ENCODE measurements around the gene PLEKHA6.

Gene PLEKHA6

DNA sequence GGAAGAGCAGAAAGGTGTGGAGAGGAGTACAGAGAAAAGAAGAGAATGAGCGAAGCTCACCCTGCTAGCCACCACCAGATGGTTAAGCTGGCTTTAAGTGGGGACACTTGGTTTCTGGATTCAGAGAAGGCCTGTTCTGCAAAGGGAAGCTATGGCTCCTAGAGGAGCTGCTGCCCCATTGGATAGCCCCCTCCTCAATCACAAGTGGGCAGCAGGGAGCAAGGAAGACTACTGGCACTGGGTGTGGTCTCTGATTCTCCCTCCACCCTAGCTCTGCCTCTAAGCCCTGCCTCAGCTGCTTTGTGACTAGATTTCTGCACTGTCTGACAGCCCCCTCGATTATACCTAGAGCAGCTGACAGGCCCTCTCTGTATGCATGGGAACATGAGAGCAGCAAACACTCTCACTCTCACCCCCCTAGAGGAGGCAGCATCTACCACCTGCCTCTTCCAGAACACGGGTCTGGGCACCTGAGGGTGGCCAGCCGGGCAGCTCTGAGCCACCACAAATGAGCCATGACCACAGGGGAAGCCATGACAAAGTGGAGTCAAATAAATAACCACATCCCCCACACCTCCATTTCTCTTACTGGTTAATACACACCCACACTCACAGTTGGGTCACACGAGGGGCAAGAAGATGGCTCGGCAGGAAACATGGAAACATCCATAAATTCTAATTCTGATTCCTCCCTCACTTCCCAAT lies 13.6 kb downstream of the PLEKHA6 start:
- Histone ChIP-seq H3K36me3 (ENCODE audit: control insufficient read depth, insufficient read depth, low read length) (no peaks in the 10 kb centered on the region), H2BK15ac (replicated peaks; ENCODE audit: low read depth) (no peak overlapping the region), H3K18ac (ENCODE audit: low read length) (no peak overlapping the region), H3K4me2 (ENCODE audit: low read length) (no peak overlapping the region), H3K23ac (ENCODE audit: low read length) (no peak overlapping the region), H2BK120ac (ENCODE audit: low read depth, low read length) (no peak overlapping the region), H2AK5ac (ENCODE audit: low read length) (no peak overlapping the region), H2BK5ac (ENCODE audit: low read length) (no peak overlapping the region), H3K79me1 (ENCODE audit: low read length) (no peaks in the 10 kb centered on the region), H4K8ac (ENCODE audit: low read depth, low read length) (no peak overlapping the region), H3K79me2 (ENCODE audit: control insufficient read depth, insufficient read depth, low read length) (no peaks in the 10 kb centered on the region), H4K5ac (ENCODE audit: low read length) (no peak overlapping the region), H3K4ac (ENCODE audit: low read depth, low read length) (no peak overlapping the region), H3K9ac (ENCODE audit: low read length) (no peak overlapping the region), H3K56ac (ENCODE audit: low read length) (no peak overlapping the region), H3K27me3 (ENCODE audit: insufficient read depth, low read length, poor library complexity) (no peaks in the 10 kb centered on the region), H3K4me1 (ENCODE audit: control insufficient read depth, low read depth, low read length) (no peaks in the 10 kb centered on the region), H3K4me3 (ENCODE audit: low read length) (no peak overlapping the region), H3K27ac (ENCODE audit: low read depth, low read length) (no peak overlapping the region)
- WGBS (ENCODE audit: extremely low coverage, insufficient coverage, low lambda C conversion rate) = no CpG with 5 or more reads among the region's 6 CpGs
- no peak for DNase-seq

DNA sequence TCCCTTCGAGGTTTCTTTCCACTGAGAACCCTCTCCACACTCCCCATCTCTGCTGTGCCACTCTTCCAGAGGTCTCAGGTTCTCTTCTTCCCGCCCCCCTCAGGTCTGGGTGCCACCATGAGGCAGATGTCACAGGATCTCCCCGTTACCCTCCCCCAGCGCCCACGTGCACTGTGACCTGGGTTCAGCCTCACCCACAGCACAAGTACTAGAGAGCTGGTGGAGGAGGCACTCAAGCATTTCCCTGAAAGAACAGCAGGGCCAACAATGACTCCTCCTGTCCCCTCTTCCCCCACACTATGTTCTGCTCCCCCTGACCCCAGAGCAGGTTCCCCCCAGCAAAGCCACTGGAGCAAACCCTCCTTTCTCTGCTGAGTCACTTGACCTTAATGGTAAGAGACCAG lies 14.3 kb downstream of the PLEKHA6 start:
- DNase-seq = no peak
- Histone ChIP-seq H3K27ac (ENCODE audit: low read depth, low read length) (no peak overlapping the region), H3K79me1 (ENCODE audit: low read length) (no peaks in the 10 kb centered on the region), H3K9ac (ENCODE audit: low read length) (no peak overlapping the region), H3K23ac (ENCODE audit: low read length) (no peak overlapping the region), H3K4ac (ENCODE audit: low read depth, low read length) (no peak overlapping the region), H3K79me2 (ENCODE audit: control insufficient read depth, insufficient read depth, low read length) (no peaks in the 10 kb centered on the region), H2AK5ac (ENCODE audit: low read length) (no peak overlapping the region), H3K36me3 (ENCODE audit: control insufficient read depth, insufficient read depth, low read length) (no peaks in the 10 kb centered on the region), H3K18ac (ENCODE audit: low read length) (no peak overlapping the region), H3K4me2 (ENCODE audit: low read length) (no peak overlapping the region), H2BK15ac (replicated peaks; ENCODE audit: low read depth) (no peak overlapping the region), H4K5ac (ENCODE audit: low read length) (no peak overlapping the region), H2BK120ac (ENCODE audit: low read depth, low read length) (no peak overlapping the region), H3K4me3 (ENCODE audit: low read length) (no peak overlapping the region), H4K8ac (ENCODE audit: low read depth, low read length) (no peak overlapping the region), H3K4me1 (ENCODE audit: control insufficient read depth, low read depth, low read length) (no peaks in the 10 kb centered on the region), H2BK5ac (ENCODE audit: low read length) (no peak overlapping the region), H3K27me3 (ENCODE audit: insufficient read depth, low read length, poor library complexity) (no peaks in the 10 kb centered on the region), H3K56ac (ENCODE audit: low read length) (no peak overlapping the region)
- WGBS (ENCODE audit: extremely low coverage, insufficient coverage, low lambda C conversion rate) = no CpG with 5 or more reads among the region's 5 CpGs

DNA sequence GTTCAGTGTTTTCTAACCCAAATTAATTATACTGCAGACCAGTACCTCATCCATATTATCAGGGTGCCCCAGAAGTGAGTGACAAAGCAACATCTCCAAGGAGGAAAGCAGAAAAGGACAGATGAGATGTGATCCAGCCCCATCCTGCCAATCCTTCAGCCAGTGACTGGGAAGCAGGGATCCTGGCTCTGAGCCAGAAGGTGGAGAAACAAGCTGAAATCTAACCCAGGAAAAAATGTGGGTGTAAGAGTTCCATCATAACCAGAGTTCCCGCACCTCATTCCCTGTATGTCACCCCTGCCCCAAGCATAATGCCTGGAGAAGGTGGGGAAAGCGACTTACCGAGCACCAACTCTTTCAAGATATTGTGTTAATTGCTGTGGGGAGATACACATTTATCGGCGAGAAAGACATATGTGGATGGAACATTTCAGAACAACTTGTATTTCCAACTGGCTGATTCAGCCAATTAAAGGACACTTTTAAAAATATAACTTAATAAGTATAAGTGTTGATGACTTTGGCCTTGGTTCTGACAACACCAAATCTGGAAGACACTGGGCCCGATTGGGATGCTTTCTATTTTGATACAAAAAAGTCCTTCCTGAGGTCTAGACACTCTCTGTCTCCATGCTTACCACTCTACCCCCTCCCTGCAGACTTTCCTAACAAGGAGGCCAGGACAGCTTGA lies 14.9 kb downstream of the PLEKHA6 start:
- Histone ChIP-seq H3K4me1 (ENCODE audit: control insufficient read depth, low read depth, low read length) (no peaks in the 10 kb centered on the region), H3K36me3 (ENCODE audit: control insufficient read depth, insufficient read depth, low read length) (no peaks in the 10 kb centered on the region), H3K4me3 (ENCODE audit: low read length) (no peak overlapping the region), H3K23ac (ENCODE audit: low read length) (no peak overlapping the region), H3K4me2 (ENCODE audit: low read length) (no peak overlapping the region), H3K27me3 (ENCODE audit: insufficient read depth, low read length, poor library complexity) (no peaks in the 10 kb centered on the region), H4K5ac (ENCODE audit: low read length) (no peak overlapping the region), H3K18ac (ENCODE audit: low read length) (no peak overlapping the region), H3K79me1 (ENCODE audit: low read length) (no peaks in the 10 kb centered on the region), H2BK5ac (ENCODE audit: low read length) (no peak overlapping the region), H2BK15ac (replicated peaks; ENCODE audit: low read depth) (no peak overlapping the region), H3K27ac (ENCODE audit: low read depth, low read length) (no peak overlapping the region), H3K79me2 (ENCODE audit: control insufficient read depth, insufficient read depth, low read length) (no peaks in the 10 kb centered on the region), H3K56ac (ENCODE audit: low read length) (no peak overlapping the region), H3K9ac (ENCODE audit: low read length) (no peak overlapping the region), H2BK120ac (ENCODE audit: low read depth, low read length) (no peak overlapping the region), H3K4ac (ENCODE audit: low read depth, low read length) (no peak overlapping the region), H2AK5ac (ENCODE audit: low read length) (no peak overlapping the region), H4K8ac (ENCODE audit: low read depth, low read length) (no peak overlapping the region)
- no peak for DNase-seq
- no CpG with 5 or more reads among the region's 6 CpGs for WGBS (ENCODE audit: extremely low coverage, insufficient coverage, low lambda C conversion rate)

DNA sequence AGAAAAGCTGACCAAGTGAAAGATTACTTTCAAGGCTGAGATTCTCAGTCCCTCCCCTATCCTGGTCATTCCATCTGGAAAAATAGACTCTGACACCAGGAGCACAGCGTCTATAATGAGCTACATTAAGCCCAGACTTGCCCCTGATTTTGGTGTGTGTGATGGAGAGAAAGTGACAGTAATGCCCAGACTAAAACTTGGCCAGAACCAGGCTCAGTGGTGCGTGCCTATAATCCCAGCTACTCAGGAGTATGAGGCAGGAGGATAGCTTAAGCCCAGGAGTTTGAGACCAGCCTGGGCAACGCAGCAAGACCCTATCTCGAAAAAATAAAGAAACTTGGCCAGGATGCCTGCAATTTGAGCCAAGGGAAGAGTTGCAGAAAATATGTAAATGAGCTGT lies 15.9 kb downstream of the PLEKHA6 start:
- DNase-seq = no peak
- H2BK5ac ChIP-seq (ENCODE audit: low read length) = no peak overlapping the region
- H3K4ac ChIP-seq (ENCODE audit: low read depth, low read length) = no peak overlapping the region
- no peaks in the 10 kb centered on the region for H3K36me3 ChIP-seq (ENCODE audit: control insufficient read depth, insufficient read depth, low read length)
- H2BK15ac ChIP-seq (replicated peaks; ENCODE audit: low read depth) = no peak overlapping the region
- H2AK5ac ChIP-seq (ENCODE audit: low read length) = no peak overlapping the region
- H4K8ac ChIP-seq (ENCODE audit: low read depth, low read length) = no peak overlapping the region
- H3K79me1 ChIP-seq (ENCODE audit: low read length) = no peaks in the 10 kb centered on the region
- H3K4me1 ChIP-seq (ENCODE audit: control insufficient read depth, low read depth, low read length) = no peaks in the 10 kb centered on the region
- H3K18ac ChIP-seq (ENCODE audit: low read length) = no peak overlapping the region
- no CpG with 5 or more reads among the region's 4 CpGs for WGBS (ENCODE audit: extremely low coverage, insufficient coverage, low lambda C conversion rate)
- no peak overlapping the region for H3K4me2 ChIP-seq (ENCODE audit: low read length)
- H2BK120ac ChIP-seq (ENCODE audit: low read depth, low read length) = no peak overlapping the region
- no peaks in the 10 kb centered on the region for H3K27me3 ChIP-seq (ENCODE audit: insufficient read depth, low read length, poor library complexity)
- H3K23ac ChIP-seq (ENCODE audit: low read length) = no peak overlapping the region
- no peaks in the 10 kb centered on the region for H3K79me2 ChIP-seq (ENCODE audit: control insufficient read depth, insufficient read depth, low read length)
- no peak overlapping the region for H3K27ac ChIP-seq (ENCODE audit: low read depth, low read length)
- H3K4me3 ChIP-seq (ENCODE audit: low read length) = no peak overlapping the region
- no peak overlapping the region for H3K9ac ChIP-seq (ENCODE audit: low read length)
- H3K56ac ChIP-seq (ENCODE audit: low read length) = no peak overlapping the region
- no peak overlapping the region for H4K5ac ChIP-seq (ENCODE audit: low read length)

DNA sequence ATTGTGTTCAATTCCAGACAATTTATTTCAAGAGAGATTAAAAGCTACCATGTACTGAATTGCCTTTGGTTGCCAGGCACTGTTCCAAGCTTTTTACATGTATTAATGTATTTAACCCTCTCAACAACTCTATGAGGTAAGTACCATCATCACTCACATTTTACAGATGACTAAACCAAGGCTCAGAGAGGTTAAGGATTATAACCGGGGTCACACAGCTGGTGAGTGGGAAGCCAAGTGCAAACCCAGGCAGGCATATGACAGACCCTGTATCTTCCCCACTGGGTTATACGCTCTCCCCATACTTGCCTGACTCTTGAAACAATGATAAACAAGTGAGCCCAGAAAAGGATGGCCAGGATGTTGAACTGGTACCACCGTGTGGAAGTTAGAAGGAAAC lies 16.5 kb downstream of the PLEKHA6 start:
- Histone ChIP-seq H3K18ac (ENCODE audit: low read length) (no peak overlapping the region), H3K27me3 (ENCODE audit: insufficient read depth, low read length, poor library complexity) (no peaks in the 10 kb centered on the region), H3K4me1 (ENCODE audit: control insufficient read depth, low read depth, low read length) (peaks cover 2% of the 10 kb centered on the region), H4K8ac (ENCODE audit: low read depth, low read length) (no peak overlapping the region), H3K9ac (ENCODE audit: low read length) (no peak overlapping the region), H2BK5ac (ENCODE audit: low read length) (no peak overlapping the region), H3K36me3 (ENCODE audit: control insufficient read depth, insufficient read depth, low read length) (no peaks in the 10 kb centered on the region), H2BK15ac (replicated peaks; ENCODE audit: low read depth) (no peak overlapping the region), H3K23ac (ENCODE audit: low read length) (no peak overlapping the region), H4K5ac (ENCODE audit: low read length) (no peak overlapping the region), H3K4ac (ENCODE audit: low read depth, low read length) (no peak overlapping the region), H3K79me1 (ENCODE audit: low read length) (no peaks in the 10 kb centered on the region), H3K79me2 (ENCODE audit: control insufficient read depth, insufficient read depth, low read length) (no peaks in the 10 kb centered on the region), H2BK120ac (ENCODE audit: low read depth, low read length) (no peak overlapping the region), H3K4me2 (ENCODE audit: low read length) (no peak overlapping the region), H3K27ac (ENCODE audit: low read depth, low read length) (no peak overlapping the region), H3K56ac (ENCODE audit: low read length) (no peak overlapping the region), H3K4me3 (ENCODE audit: low read length) (no peak overlapping the region), H2AK5ac (ENCODE audit: low read length) (no peak overlapping the region)
- DNase-seq = no peak
- no CpG with 5 or more reads among the region's 3 CpGs for WGBS (ENCODE audit: extremely low coverage, insufficient coverage, low lambda C conversion rate)

Data from mesendoderm (in vitro differentiated cells).